ENCODE data around the gene TINCR.
"Not testable (repeated sequence)": the region's sequence is repeated elsewhere in the genome, so short reads cannot be mapped to it uniquely, and the experiment has no call there.

TINCR gene

DNA sequence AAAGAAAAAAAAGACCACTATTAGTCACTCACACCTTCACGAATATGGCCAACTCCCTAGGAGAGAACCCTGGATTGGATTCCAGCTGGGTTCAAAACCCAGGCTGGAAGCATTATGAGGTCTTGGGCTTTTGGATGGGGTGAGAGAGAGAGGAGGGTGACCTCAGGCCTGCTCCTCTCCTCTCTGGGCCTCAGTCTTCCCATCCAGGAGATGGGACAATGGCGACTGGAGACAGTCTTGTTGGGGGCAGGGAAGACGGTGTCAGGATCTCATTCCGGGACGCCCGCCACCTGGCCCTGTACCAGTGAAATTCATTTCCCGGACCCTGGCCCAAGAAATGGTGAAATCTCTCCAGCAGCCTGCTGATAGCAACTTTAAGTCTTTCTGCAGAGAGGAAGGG lies 26.3 kb downstream of the TINCR start:
- H3K27ac ChIP-seq, result no peak overlapping the region
- TF ChIP-seq ZFX (IDR thresholded peaks at IDR 0.05) (no peak), CTCF (conservative IDR thresholded peaks at IDR 0.05) (no peak)

DNA sequence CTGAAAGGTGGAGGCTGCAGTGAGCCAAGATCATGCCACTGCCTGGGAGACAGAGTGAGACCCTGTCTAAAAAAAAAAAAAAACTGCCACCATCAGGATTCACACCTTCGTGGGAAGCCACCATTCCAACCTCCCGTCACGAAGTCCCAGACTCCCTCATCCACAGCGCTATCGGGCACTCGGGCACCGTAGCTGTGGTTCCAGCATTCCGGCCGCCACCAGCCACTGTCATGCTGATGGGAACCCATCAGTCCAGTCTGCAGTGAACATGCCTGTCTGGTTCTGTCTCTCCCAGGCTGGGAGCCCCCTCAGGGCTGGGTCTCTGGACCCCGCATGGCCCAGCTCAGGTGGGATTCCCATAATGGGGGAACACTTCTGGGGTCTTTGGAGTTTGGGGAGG lies 27.5 kb downstream of the TINCR start:
- TF ChIP-seq ZFX (IDR thresholded peaks at IDR 0.05) (no peak), CTCF (conservative IDR thresholded peaks at IDR 0.05) (no peak)
- H3K27ac ChIP-seq, result no peak overlapping the region

GRCh38 chr19:5537870-5538269 lies 29.9 kb downstream of the TINCR start:
- no peak for TF ChIP-seq ZFX (IDR thresholded peaks at IDR 0.05)
- no peak for TF ChIP-seq CTCF (conservative IDR thresholded peaks at IDR 0.05)
- H3K27ac ChIP-seq, result no peak overlapping the region

- H3K27ac ChIP-seq, result not testable (repeated sequence)
Observed at GRCh38 chr19:5536982-5537579, 30.7 kb downstream of the TINCR start.

GRCh38 chr19:5536337-5536894 lies 31.3 kb downstream of the TINCR start:
- TF ChIP-seq CTCF (conservative IDR thresholded peaks at IDR 0.05), result no peak
- TF ChIP-seq ZFX (IDR thresholded peaks at IDR 0.05), result no peak
- no peak overlapping the region for H3K27ac ChIP-seq

DNA sequence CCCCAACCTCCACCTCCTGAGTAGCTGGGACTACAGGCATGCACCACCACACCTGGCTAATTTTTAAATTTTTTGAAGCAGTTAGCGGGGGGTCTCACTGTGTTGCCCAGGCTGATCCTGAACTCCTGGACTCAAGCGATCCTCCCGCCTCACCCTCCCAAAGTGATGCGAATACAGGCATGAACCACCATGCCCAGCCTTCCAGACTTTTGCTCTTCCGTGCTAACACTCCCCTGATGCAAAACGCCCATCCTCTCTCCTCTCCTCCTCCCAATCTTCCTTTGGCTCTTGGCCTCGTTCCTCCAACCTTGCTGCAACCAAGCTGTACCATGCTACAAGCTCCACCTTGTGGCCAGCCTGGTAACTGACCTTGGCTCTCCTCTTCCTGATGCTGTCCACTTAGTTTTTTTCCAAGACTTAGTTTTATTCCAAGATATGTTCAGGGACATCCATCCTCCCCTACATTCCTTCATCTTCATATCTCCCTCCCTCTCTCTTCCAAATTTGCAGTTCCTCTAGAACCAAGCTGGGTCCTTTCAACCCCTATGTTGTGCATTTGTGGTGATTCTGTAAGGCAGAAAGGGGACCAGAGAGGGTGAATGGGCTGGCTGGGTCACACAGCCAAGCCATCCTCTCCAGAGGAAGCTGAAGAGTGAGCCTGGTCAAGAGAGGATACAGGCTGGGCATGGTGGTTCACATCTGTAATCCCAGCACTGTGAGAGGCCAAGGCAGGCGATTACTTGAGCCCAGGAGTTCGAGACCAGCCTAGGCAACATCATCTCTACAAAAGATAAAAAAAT lies 32.8 kb downstream of the TINCR start:
- no peak; the same call in 1 of the 2 replicates for TF ChIP-seq CTCF (conservative IDR thresholded peaks at IDR 0.05)
- TF ChIP-seq ZFX (IDR thresholded peaks at IDR 0.05), result no peak
- no peak overlapping the region for H3K27ac ChIP-seq

- no peak for TF ChIP-seq ZFX (IDR thresholded peaks at IDR 0.05)
- no peak for TF ChIP-seq CTCF (conservative IDR thresholded peaks at IDR 0.05)
- H3K27ac ChIP-seq, result no peak overlapping the region
Observed at GRCh38 chr19:5533257-5533656, 34.5 kb downstream of the TINCR start.
